Tibial nerve (tissue), 3 donors: ENCODE measurements around the gene SIRT1.

Experiments
- POLR2A ChIP-seq, 2 donors: fragments of 450-650 bp; IDR thresholded peaks; one replicate each; pipeline ENCODE4 v1.6.1; 2017; ENCODE audit warnings: antibody characterized with exemption in 2 of 2, mild to moderate bottlenecking in 2 of 2, moderate library complexity in 2 of 2
- TF ChIP-seq, protein P1 (sequence below), 5 experiments: fragments of 200-600 bp in 3 of 5; fragments of 450-650 bp in 2 of 5; sonication (generic) in 3 of 5; IDR thresholded peaks; one replicate each; pipeline ENCODE4 v1.5.1; 2016 to 2019; ENCODE audit warnings: antibody characterized with exemption in 5 of 5, mild to moderate bottlenecking in 3 of 5, moderate library complexity in 2 of 5

DNA sequence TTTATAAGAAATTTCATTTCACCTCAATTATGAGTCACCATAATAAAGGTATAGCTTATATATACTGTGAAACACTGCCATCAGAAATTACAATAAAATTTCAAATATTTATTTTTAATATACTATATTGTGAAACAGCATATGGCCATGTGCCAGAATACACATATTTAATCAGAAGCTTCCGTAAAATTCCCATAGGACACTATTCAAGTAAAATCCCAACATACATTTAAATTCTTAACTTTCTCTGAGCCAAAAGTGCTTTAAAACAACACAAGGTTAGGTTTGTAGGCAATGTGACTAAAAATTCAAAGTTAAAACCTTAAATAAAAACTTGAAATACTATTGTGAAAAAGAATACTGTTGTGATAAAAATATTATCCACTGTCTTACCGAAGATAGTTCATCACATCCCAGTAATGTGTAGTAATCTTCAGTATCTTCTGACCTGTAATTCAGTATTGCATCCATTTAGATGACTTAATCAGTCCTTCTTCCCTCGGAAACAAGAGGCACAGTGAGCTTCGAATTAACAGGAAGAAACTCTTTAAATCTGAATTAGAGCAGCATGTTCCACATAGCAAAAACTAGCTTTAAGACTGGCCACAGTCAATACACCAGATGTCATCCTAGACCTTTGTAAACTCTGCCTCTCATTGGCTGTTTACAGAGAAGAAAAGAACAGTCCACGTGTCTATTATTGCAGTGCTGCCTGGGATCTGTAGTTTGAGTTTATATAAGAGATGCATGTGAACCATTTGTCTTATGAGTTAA lies 46.7 kb upstream of the SIRT1 start, which contains the start of gene DNAJC12:
- TF ChIP-seq, protein P1, sequence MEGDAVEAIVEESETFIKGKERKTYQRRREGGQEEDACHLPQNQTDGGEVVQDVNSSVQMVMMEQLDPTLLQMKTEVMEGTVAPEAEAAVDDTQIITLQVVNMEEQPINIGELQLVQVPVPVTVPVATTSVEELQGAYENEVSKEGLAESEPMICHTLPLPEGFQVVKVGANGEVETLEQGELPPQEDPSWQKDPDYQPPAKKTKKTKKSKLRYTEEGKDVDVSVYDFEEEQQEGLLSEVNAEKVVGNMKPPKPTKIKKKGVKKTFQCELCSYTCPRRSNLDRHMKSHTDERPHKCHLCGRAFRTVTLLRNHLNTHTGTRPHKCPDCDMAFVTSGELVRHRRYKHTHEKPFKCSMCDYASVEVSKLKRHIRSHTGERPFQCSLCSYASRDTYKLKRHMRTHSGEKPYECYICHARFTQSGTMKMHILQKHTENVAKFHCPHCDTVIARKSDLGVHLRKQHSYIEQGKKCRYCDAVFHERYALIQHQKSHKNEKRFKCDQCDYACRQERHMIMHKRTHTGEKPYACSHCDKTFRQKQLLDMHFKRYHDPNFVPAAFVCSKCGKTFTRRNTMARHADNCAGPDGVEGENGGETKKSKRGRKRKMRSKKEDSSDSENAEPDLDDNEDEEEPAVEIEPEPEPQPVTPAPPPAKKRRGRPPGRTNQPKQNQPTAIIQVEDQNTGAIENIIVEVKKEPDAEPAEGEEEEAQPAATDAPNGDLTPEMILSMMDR (IDR thresholded peaks at IDR 0.05): no peak
- no peak for TF ChIP-seq POLR2A (IDR thresholded peaks at IDR 0.05)
